ENCODE measurements around the gene IPCEF1.

GRCh38 chr6:154284313-154284853 is 72.2 kb downstream of the IPCEF1 start:
- TF ChIP-seq POLR2AphosphoS5 (IDR thresholded peaks at IDR 0.05) (no peak), CTCF (IDR thresholded peaks at IDR 0.05) (no peak), POLR2A (IDR thresholded peaks at IDR 0.05) (no peak)

Measured in transverse colon (tissue), 4 donors.